Type B pancreatic cell (in vitro differentiated cells): ENCODE results near the gene NUBP1. TPM values are rescaled to one million over a fixed set of nuclear protein-coding genes. Genes with fewer than 3 reads are reported as not detected.
"Not testable (repeated sequence)": the region's sequence is repeated elsewhere in the genome, so short reads cannot be mapped to it uniquely, and the experiment has no call there.

Experiments used
- DNase-seq: peaks from one replicate; pipeline ENCODE4 v3.0.0; 2021; ENCODE audit warnings: mixed read lengths; ENCODE audit not compliant: unreplicated experiment; ENCODE audit errors: extremely low spot score
- H3K27ac Mint-ChIP-seq: 2 replicates; pipeline ENCODE4 v1.8.0; 2021; ENCODE audit warnings: mild to moderate bottlenecking, mixed read lengths
- H3K27me3 Mint-ChIP-seq: 2 replicates; pipeline ENCODE4 v1.8.0; 2021; ENCODE audit warnings: mixed read lengths
- H3K36me3 Mint-ChIP-seq: 2 replicates; pipeline ENCODE4 v1.8.0; 2021; ENCODE audit warnings: mixed read lengths
- H3K4me1 Mint-ChIP-seq: one replicate; pipeline ENCODE4 v1.8.0; 2021; ENCODE audit warnings: mixed read lengths; ENCODE audit not compliant: unreplicated experiment
- H3K4me3 Mint-ChIP-seq: 2 replicates; pipeline ENCODE4 v1.8.0; 2021; ENCODE audit warnings: mild to moderate bottlenecking, mixed read lengths
- H3K9me3 Mint-ChIP-seq: 2 replicates; pipeline ENCODE4 v1.8.0; 2021; ENCODE audit warnings: mixed read lengths
- total RNA-seq: library from RNA; stranded (reverse); gene quantifications from 2 replicates; pipeline ENCODE4 v1.2.1, GENCODE V29; 2021; ENCODE audit warnings: low replicate concordance
- TF ChIP-seq, protein P1 (sequence below): fragments of 200-600 bp; sonication (generic); conservative IDR thresholded peaks from 2 replicates; pipeline ENCODE4 v1.5.0; 2021; ENCODE audit warnings: antibody characterized with exemption, mild to moderate bottlenecking

NUBP1 gene
- total RNA-seq, 1 donor from 2014 or later = 24.1 TPM

DNA sequence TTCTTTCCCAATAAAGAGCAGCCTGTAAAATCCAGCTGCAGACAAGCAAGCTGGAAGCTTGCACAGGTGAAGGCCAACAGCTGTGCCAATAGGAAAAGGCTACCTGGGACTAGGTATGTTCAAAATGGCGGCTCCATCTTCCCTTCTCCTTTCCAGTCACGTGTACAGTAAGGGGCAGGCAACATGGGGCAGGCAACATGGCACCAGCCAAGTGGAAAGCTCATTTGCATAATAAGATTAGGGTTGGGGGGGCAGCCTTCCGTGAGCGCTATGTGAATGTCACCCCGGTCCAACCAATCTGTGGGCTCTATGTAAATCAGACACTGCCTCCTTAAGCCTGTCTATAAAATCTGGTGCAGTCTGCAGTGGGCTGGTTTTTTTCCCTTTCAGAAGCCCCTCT is 43.7 kb downstream of the NUBP1 start:
- Mint-ChIP-seq H3K27me3 (no peaks in the 10 kb centered on the region), H3K9me3 (no peaks in the 10 kb centered on the region), H3K36me3 (no peaks in the 10 kb centered on the region), H3K4me3 (no peak overlapping the region), H3K4me1 (no peaks in the 10 kb centered on the region), H3K27ac (no peak overlapping the region)
- no peak for DNase-seq
- TF ChIP-seq, protein P1, sequence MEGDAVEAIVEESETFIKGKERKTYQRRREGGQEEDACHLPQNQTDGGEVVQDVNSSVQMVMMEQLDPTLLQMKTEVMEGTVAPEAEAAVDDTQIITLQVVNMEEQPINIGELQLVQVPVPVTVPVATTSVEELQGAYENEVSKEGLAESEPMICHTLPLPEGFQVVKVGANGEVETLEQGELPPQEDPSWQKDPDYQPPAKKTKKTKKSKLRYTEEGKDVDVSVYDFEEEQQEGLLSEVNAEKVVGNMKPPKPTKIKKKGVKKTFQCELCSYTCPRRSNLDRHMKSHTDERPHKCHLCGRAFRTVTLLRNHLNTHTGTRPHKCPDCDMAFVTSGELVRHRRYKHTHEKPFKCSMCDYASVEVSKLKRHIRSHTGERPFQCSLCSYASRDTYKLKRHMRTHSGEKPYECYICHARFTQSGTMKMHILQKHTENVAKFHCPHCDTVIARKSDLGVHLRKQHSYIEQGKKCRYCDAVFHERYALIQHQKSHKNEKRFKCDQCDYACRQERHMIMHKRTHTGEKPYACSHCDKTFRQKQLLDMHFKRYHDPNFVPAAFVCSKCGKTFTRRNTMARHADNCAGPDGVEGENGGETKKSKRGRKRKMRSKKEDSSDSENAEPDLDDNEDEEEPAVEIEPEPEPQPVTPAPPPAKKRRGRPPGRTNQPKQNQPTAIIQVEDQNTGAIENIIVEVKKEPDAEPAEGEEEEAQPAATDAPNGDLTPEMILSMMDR = no peak

DNA sequence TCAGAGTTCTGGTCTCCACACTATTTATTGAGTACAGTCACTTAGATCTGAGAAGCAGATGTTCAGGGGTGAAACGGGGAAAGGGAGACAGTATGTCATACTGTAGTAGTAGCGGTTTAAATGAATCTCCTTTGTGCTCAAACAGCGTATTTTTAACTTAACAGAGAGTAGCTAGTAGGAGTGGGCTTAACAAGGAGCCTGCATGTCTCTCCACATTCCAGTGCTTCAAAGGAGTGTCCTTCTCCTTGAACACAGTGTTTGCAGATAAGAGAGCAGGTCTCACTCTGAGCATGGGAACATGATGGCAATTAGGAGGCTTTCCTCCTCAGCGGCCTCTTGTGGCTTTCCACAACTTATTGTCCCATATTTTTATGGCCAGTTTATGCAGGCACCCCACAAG is 45.0 kb downstream of the NUBP1 start:
- not testable (repeated sequence) for DNase-seq, H3K4me1 Mint-ChIP-seq, H3K27me3 Mint-ChIP-seq, H3K27ac Mint-ChIP-seq, H3K9me3 Mint-ChIP-seq, H3K4me3 Mint-ChIP-seq, H3K36me3 Mint-ChIP-seq

DNA sequence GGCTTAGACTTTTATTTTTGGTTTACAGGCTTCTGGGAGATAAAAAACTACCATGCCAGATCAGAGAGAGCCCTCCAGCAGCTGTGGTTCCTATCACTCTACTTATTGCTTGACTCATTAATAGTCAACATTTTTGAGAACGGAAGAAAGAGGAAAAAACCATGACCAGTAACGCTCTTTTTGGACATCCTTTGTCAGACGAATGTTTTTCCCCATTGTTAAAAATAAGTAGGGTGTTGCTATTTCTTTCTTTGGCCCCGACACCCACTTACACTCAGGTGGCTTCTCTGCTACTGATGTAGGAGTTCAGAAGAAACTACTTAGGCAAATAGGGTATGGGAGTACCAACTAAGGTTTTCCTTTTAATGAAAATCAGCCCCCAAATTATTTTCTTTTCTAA is 47.4 kb downstream of the NUBP1 start:
- no peaks in the 10 kb centered on the region for H3K4me1 Mint-ChIP-seq
- no peak overlapping the region for H3K4me3 Mint-ChIP-seq
- H3K27me3 Mint-ChIP-seq = no peaks in the 10 kb centered on the region
- DNase-seq = no peak
- TF ChIP-seq, protein P1 = no peak
- no peaks in the 10 kb centered on the region for H3K9me3 Mint-ChIP-seq
- H3K27ac Mint-ChIP-seq = no peak overlapping the region
- no peaks in the 10 kb centered on the region for H3K36me3 Mint-ChIP-seq

DNA sequence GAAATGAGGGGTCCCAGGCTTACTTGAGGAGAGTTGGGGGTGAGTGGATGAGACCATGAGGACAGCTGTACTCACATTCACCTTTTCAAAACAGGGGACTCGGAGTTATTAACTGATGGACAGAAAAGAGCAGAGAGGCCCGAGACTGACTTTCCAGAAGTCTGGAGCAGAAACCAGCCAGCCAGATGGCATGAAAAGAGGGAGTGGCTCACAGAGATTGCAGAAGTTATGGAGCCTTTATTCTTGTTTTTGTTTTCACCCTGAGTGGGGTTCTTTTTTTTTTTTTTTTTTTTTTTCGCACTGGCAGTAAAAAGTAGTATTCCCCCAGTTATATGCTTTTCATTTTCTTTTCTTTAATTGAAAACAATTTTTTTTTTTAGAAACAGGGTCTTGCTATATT is 56.1 kb downstream of the NUBP1 start:
- no peaks in the 10 kb centered on the region for H3K27me3 Mint-ChIP-seq
- H3K4me1 Mint-ChIP-seq = no peaks in the 10 kb centered on the region
- no peaks in the 10 kb centered on the region for H3K9me3 Mint-ChIP-seq
- TF ChIP-seq, protein P1 = no peak
- no peak overlapping the region for H3K27ac Mint-ChIP-seq
- no peak overlapping the region for H3K4me3 Mint-ChIP-seq
- no peaks in the 10 kb centered on the region for H3K36me3 Mint-ChIP-seq
- no peak for DNase-seq

DNA sequence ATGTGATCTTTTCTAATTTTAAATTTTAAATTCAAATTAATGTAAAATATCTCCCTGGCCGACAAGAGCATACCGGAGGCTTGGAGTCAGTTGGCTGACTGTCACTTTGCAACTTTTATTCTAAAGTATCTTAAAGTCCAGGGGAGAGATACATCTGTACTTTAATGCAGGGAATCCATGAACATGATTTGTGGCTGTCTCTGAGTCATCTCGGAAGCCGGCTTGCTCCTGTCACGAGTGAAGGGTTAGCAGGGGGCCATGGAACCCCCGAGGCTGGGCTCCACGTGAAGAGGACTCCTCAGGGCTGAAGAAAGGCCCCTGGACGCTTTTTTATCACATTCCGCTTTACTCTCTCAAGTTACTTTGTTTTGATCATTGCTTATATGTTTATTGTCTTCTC is 61.7 kb downstream of the NUBP1 start:
- Mint-ChIP-seq H3K9me3 (no peaks in the 10 kb centered on the region), H3K27me3 (no peaks in the 10 kb centered on the region), H3K4me1 (no peaks in the 10 kb centered on the region), H3K4me3 (no peak overlapping the region), H3K36me3 (no peaks in the 10 kb centered on the region), H3K27ac (no peak overlapping the region)
- DNase-seq = no peak
- TF ChIP-seq, protein P1 = no peak

DNA sequence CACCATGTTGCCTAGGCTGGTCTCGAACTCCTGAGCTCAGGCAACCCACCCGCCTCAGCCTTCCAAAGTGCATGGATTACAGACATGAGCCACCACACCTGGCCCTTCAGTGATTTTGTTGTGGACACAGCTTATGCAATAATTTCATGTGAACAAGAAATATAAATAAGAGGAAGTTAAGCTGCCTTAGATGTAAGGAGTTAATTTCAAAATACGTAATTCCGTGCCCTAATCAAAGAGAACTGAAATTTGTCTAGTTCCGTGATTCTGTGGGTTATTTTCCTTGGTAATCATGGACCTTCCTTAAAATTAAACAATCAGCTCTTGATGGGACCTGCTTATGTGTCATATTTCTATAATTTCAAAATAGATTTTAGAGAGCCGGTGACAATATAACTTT is 63.1 kb downstream of the NUBP1 start:
- Mint-ChIP-seq H3K27ac (no peak overlapping the region), H3K4me3 (no peak overlapping the region), H3K36me3 (no peaks in the 10 kb centered on the region), H3K27me3 (no peaks in the 10 kb centered on the region), H3K4me1 (no peaks in the 10 kb centered on the region), H3K9me3 (no peaks in the 10 kb centered on the region)
- TF ChIP-seq, protein P1 = no peak
- DNase-seq = no peak
